Fibroblast of skin of left biceps (primary cell): ENCODE data around the gene NATD1.

Source experiments
- DNase-seq, 2 experiments: peaks; one replicate each; pipeline ENCODE4 v3.0.0-alpha.2; 2013; ENCODE audit warnings: low read depth in 2 of 2

NATD1 gene

GRCh38 chr17:21289902-21290571 is 36.8 kb upstream of the NATD1 start:
- no peak for DNase-seq

DNA sequence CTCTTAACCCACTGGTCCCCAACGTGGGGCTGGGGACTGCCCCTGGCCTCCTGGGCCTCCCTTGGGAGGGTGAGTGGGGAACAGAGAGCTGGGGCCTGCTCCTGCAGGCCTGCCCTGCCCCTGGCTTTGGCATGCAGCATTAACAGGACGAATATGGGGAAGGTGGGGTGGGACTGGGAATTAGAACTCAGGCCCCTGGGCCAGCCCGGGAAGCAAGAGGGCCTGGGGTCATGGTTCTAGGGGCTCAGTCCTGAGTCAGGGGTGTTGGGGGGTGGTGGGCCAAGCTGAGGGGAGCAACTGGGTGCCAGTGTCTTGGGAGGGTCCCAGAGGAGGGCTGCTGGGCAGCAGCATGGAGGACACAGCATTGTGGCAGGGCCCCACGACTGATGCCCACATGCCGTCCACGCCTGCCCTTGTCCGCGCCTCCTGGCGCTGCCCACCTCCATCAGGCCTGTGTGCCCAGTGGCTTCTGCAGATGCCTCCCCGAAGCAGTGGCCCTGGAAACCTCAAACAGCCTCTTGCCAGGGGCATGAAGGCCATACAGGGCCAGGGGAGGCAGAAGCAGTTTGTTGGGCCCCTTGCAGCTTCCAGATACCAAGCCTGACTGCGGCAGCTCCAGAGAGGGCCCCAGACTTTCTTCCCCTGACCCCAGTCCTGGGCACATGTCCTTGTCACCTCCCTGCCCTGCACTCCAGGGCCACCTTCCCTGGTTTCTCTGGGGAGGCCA is 36.1 kb upstream of the NATD1 start:
- no peak for DNase-seq

- no peak for DNase-seq
These were observed 35.4 kb upstream of the NATD1 start for GRCh38 chr17:21288571-21289017.

DNA sequence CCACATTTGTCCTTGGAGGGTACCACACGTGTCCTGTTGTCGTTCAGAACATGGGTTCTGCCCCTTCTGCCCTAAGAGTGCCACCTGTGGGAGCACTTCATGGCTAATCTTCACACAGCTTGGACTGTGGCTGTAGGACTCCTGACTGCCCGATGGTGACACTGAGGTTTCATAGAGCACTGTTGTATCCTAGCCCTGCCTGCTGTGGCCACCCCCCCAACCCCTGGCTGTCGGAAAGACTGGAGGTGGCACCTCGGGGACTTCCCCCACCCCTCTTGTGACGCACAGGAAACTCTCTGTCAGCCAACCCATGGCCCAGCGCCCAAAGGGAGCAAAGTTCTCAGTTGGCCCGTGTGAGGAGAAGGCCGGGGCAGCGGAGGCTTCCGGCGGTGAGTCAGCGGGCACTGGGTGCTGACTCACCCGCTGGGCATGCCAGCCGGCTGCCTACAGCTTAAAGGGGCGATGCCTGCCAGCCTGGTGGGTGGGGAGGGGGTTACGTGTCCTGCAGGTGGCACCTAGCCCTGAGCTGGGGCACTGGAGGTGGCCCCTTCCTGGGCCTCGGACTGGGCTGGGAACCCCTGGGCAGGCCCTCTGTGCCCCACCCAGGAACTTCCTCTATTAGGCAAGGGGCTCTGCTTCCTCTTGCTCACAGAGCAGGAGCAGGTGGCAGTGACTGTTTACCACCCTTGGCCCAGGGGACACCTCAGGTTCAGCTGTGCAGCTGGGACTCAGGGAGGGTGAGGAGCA is 34.7 kb upstream of the NATD1 start:
- DNase-seq, result peak in 1 of 2 experiments; percentile 47

GRCh38 chr17:21286909-21287702 is 33.9 kb upstream of the NATD1 start:
- no peak for DNase-seq

- peak; percentile 85 to 90 for DNase-seq
These were observed 33.0 kb upstream of the NATD1 start for GRCh38 chr17:21286066-21286770.

DNA sequence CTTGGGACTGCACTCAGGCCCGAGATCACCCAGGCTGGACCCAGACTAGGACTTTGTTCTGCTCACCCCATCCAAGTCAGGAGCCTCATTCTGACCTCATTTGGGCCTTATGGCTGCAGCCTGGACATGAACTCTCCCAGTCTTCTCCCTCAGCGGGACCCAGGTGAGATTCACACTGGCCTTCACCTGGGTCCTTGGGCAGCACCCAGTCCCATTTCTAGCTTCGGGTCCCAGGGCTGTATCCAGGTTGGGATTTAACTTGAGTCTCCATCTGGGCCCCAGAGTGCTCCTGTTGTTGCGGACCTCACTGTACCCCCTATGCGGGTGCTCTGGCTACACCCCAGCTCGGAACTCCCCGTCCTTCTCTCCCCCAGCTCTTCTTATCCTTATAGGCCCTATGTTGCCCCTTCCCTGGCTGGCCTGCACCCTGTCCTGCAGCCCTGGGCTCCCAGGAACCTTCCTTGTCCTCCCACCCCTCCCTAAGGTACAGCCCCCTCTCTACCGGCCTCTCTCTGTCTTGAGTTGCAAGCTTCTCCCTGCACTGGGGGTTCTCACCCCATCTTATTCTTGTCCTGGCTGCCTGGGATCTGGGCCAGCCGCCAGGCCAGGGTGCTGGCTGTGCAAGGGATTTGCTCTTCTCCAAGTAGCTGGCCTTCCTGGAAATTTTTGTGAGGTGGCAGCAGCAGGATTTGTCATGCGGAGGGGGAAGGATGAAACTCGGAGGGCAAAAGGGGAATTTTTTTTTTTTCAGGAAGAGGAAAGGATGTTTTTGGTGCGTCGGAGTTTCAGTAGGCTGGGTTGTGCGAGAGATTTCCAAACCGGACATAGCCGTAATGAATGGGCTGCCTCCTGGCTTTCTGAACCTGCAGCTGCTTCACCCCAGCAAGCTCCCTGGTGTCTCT is 32.2 kb upstream of the NATD1 start:
- DNase-seq, result no peak

DNA sequence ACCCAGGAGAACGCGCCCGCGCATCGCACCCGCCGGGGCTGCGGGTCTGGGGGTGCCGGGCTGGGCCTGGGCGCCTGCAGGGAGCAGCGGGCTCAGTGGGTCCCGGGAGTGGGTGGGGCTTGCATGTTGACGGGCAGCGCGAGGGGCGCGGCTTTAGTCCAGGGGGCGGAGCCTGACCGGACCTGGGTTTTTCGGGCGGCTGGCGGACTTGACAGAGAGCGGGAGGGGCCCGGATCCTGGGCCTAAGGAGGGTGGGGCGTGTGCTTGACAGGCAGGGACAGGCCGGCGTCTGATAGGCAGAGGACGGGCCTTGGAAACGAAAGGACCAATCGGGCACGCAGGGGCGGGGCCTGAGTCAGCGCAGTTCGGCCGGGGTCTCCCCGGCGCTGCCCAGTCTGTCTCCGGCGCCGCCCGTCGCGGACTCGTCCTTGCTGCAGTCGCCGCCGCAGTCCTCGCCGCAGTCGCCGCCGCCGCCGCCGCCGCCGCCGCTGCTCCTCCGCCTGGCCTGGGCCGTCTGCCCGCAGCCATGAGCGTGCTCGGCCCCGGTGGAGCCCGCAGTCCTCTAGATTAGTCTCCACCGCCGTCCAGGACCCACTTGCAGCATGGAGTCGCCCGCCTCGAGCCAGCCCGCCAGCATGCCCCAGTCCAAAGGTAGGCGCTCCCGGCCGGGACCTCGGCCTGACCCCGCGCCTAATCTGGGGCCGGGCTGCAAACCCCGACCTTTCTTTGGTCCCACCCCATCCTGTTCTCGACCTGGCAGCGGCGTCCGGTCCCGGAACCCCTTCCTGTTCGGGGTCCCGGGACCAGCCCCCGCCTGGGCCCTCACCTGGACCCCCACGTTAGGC is 31.3 kb upstream of the NATD1 start, which contains the start of gene MAP2K3:
TSS of gene MAP2K3 (plus strand) at position 393 of the 845 bp plus-strand sequence. CDS start at position 603, 210 bp downstream.
- peak; percentile 92 to 94 for DNase-seq

- no peak for DNase-seq
These were observed 30.5 kb upstream of the NATD1 start for GRCh38 chr17:21283482-21284318.

DNA sequence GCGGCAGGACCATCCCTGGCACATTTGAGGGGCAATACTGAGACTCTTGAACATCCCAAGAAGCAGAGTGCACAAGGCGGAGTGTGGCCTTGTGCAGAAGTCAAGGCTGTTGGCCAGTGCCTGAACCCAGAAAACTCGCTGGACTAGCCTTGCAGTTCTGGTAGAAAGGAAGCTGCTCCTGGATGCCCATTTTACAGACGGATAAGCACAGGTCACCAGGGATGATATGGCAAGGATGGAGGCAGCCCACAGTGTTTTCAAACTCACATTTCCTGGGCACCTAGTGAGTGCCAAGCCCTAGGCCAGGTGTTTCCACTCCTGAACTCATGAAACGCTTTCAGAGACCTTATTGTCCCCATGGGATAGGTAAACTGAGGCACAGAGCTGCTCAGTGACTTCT is 29.6 kb upstream of the NATD1 start:
- no peak for DNase-seq

DNA sequence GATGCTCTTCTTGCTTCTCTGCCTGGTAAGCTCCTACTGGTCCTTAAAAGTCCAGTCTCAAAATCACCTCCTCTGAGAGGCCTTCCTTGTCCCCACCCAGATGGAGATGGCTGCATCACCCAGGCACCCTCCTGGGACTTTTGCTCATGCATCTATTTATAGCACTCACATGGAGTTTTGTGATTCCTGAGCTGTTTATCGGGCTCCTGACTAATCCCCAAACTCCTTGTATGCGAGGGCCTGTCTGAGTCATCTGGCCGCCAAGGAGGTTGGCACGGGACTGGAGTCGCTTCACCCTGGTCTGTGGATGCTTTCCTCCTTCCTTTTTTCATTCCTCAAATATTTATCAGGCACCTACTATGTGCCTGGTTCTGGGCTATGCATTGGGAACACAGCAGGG is 29.0 kb upstream of the NATD1 start:
- peak; percentile 86 to 89 for DNase-seq

- DNase-seq, result peak in 1 of 2 experiments; percentile 21
These were observed 26.9 kb upstream of the NATD1 start for GRCh38 chr17:21280081-21280518.

DNA sequence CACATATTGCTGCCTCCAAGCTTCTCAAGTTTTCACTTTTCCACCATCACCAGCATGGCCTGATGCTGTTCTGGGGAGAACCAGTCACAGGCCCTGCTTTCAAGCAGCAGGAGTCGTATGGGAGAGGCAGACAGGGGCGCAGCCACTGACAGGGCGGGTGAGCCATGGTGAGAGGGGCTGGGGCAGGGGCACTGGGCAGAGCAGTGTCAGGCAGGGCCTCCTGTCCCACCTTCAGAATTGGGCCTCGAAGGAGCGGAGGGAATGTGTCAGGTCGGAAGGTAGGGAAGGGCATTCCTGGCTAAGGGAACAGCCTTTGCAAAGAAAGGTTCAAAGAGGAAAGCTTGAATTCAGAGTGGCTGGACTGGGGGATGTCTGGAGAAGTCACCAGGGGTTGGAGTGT is 26.4 kb upstream of the NATD1 start:
- DNase-seq, result no peak

- no peak for DNase-seq
These were observed 26.0 kb upstream of the NATD1 start for GRCh38 chr17:21279198-21279535.

DNA sequence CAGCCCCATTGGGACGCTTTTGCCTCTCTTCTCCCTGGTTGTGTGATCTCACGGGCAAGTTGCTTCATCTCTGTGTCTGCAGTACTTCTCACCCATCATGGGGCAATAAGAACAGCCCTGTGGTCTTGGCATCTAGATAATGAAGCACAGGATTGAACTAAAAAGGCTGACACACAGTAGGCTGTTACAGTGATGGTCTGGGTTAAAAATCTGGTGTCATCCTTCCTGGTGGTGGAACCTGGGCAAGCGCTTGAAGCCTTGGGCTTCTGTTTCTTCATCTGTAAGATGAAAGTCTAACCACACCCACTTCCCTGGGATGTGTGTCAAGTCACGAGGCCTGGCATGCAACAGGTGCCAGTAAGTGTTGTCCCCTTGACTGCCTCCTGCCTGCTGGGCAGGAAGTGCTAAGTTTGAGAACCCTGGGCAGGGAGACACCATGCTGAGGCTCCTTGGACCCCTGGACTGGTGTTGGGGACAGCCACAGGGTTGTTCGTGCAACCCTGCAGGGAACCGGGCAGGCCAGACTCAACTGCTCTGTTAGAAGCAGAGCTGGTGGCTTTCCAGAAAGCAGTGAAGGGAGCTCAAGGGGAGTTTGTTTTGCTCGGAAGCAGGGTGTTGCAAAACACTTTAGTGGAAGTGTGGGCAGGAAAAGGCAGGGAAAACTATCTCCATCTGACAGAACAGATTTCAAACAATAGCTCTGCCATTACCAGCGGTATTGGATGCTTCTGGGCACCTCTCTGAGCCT is 25.4 kb upstream of the NATD1 start:
- DNase-seq, result no peak

GRCh38 chr17:21277332-21277731 is 24.1 kb upstream of the NATD1 start:
- no peak for DNase-seq

DNA sequence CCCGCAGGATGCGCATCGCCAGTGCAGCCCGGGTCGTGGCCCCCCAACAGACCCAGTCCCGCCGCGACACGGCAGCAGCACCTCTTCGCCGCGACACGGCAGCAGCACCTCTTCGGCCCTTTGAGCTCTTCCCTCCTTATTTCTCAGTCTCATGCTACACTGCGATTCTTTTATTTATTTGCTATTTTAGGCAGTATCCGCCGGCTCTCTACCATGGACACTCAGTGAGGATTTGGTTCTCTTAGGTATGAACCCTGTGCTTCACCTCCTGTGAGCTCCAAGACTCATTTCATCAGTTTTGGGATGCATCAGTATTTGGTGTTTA is 23.0 kb upstream of the NATD1 start:
- no peak for DNase-seq
